Retinal pigment epithelial cell (primary cell): ENCODE measurements around the gene ANTKMT.

ENCODE experiments used
- DNase-seq: peaks from one replicate; pipeline ENCODE4 v3.0.0-alpha.2; 2010; ENCODE audit warnings: low read depth
- H3K4me3 ChIP-seq: 2 replicates; pipeline ENCODE4 v1.5.1; 2011; ENCODE audit warnings: mild to moderate bottlenecking, low read length, control low read depth, moderate library complexity
- TF ChIP-seq, protein P1 (sequence below): conservative IDR thresholded peaks from 2 replicates; pipeline ENCODE4 v1.5.1; 2011; ENCODE audit warnings: low read depth, low read length, control low read depth, inconsistent platforms

The ANTKMT gene

DNA sequence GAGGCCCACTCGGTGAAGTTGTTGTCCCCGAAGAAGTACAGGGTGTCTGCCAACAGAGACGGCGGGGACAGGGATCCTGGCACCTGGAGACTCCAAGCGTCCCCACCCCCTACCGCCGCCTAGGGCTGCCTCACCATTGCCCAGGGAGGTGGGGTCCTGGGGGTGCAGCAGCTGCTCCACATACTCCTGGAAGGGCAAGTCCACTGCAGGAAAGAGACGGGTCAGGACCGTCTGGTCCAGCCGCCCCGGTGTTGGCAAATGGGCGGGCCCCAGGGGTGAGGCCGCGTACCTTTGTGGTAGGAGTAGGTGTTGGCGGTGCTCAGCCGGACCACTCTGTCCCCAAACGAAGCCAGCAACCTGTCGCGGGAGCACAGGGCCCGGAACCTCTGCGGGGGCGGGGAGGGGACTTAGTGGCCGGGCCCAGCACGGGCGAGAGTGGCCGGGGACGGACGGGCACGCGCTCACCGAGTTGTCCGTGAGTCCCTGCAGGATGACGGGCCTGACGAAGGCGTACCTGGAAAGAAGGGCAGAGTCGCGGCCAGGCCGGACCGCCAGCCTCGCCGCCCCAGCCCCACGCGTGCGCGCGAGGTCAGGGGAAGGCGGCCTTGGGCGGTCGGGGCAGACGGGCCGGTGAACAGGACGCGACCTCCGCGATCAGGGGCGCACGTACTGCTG, 37.4 kb upstream of the ANTKMT start:
- H3K4me3 ChIP-seq, result peak overlapping the region; percentile 53
- TF ChIP-seq, protein P1, sequence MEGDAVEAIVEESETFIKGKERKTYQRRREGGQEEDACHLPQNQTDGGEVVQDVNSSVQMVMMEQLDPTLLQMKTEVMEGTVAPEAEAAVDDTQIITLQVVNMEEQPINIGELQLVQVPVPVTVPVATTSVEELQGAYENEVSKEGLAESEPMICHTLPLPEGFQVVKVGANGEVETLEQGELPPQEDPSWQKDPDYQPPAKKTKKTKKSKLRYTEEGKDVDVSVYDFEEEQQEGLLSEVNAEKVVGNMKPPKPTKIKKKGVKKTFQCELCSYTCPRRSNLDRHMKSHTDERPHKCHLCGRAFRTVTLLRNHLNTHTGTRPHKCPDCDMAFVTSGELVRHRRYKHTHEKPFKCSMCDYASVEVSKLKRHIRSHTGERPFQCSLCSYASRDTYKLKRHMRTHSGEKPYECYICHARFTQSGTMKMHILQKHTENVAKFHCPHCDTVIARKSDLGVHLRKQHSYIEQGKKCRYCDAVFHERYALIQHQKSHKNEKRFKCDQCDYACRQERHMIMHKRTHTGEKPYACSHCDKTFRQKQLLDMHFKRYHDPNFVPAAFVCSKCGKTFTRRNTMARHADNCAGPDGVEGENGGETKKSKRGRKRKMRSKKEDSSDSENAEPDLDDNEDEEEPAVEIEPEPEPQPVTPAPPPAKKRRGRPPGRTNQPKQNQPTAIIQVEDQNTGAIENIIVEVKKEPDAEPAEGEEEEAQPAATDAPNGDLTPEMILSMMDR, result no peak
- no peak for DNase-seq

DNA sequence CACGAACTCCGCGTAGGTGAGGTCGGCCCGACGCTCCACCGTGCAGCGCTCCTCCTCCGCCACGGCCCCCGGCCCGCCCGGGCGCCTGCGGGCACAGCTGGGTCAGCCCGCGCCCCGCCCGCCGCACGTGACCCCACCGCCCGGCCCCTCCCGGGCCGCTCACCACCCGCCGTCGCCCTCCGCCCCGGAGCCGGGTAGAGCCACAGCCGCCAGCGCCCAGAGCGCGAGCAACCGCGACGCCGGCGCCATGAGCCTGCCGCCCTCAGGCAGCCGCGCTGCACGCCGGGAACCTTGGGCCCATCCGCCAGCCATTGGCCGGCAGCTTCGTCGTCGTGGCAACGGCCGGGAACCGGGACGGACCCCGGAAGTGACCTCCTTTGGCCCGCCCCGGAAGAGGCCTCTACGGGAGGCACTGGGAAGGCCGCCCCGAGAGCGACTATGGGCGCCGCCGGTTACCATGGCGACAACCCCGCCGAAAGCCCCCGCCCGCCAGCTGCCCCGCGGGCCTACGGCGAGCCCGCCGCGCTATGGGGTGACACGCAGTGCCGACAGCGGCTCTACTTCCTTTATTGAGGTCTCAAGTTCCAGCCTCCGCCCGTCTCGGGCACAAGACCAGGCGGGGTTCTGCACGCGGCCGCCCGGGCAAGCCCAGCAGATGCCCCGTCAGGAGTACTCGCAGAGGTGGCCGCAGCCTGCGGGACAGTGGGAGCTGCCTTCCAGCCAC, 36.7 kb upstream of the ANTKMT start, which contains the start of gene JMJD8:
JMJD8 (minus strand) TSS at position 264 of the 724 bp plus-strand sequence; CDS start at position 249, 15 bp downstream.
- peak; percentile 69 for DNase-seq
- H3K4me3 ChIP-seq, result peak within 1 kb of the TSS; percentile 53
- TF ChIP-seq, protein P1, result no peak

DNA sequence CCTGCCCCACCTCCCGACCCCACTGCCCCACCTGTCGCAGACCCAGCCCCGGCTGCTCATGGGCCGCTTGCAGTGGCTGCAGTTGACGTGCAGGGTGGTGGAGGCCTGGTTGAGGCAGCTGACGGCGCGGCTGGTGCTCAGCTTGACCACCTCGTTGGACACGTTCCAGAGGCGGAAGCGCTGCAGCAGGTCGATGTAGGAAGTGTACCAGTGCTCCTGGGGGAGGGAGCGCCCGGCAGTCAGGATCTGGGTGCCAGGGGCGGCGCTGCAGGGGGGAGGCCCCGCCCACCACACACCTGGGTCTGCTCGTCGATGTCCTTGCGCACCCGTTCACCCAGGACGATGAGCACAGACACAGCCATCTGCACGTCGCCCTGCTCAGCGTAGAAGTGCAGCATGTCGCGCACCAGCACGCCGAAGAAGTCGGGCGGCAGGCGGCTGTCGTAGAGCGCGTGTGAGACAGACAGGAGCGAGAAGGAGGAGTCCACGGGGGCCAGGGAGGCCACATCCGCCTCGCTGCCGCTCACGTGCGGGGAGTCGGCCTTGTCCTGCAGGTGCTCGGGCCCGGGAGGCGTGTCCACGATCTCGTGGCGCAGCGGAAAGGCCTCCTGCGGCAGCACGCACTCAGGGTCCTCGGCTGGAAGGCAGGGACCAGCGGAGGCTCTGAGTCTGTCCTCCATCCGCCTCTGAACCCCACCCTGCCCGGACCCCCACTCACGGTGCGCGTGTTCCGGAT, 35.8 kb upstream of the ANTKMT start:
- no peak for DNase-seq
- no peak overlapping the region for H3K4me3 ChIP-seq
- TF ChIP-seq, protein P1, result no peak

DNA sequence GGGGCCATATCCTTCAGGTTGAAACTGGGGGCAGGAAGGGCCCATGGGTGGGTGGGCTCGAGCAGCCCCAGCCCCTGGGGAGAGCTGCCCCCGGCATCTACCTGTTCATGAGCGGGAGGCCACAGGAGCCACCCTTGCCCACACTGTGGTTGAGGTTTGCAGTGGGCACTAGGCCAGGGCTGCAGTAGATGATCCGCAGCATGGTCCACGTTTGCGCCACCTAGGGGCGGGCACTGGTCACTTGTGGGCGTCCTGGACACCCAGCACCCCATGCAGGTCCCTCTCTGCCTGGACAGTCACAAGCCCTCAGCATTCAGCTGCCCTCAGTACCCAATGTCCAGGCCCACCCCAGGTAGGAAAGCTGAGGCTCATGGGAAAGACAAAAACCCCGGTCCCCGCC, 35.0 kb upstream of the ANTKMT start:
- no peak overlapping the region for H3K4me3 ChIP-seq
- TF ChIP-seq, protein P1, result peak; percentile 61
- DNase-seq, result no peak

DNA sequence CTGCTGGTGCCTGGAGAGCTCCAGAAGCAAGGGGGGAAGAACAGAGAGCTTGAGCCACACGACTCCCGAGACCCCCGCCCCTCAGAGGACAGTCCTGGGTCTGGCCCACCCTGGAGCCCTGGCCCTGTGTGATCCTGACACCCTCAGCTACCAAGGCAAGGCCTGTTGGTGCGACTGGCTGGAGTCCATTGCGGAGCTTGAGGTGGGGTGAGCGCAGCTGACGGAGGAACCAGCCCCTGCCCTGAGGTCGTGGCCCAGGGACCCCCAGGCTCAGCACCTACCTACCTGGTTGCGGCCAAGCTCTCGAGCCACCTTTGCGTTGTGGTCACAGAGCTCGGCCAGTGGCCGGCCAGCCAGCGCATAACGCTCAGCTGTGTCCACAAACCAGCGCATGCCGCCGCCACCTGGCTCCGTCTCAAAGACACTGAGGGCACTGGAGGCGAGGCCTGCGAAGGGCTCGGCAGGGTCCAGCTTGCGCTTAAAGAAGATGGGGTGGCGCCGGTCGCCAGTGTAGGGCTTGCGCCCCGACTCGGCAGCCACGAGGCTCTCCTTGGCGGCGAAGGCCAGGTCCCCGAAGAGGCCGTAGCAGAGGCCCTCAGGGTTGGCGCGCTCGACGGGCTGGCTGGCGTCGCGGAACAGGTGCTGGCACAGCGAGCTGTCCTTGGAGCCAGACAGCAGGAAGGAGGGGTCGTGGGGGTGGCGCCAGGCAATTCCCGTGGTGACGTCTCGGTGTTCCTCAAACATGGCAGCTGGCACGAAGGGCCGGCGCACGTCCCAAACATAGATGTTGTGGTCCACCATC, 34.3 kb upstream of the ANTKMT start:
- DNase-seq, result no peak
- TF ChIP-seq, protein P1, result no peak

DNA sequence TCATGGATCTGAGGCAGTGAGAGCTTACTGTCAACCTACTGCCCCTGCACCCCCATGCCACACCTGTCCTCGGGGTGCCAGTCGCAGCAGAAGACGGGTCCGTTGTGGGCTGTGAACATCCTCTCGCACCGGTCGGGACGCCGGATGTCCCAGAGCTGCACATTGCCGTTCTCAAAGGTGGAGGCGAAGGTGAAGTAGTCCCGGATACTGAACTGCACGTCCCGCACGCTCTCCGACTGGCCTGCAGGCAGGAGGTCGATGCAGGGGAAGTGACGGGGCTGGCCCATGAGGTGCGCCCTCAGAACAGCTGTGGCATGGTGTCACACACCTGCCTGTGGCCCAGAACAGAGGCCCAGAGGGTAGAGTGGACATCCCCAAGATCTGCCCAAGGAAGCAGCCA, 33.4 kb upstream of the ANTKMT start:
- TF ChIP-seq, protein P1, result no peak
- H3K4me3 ChIP-seq, result no peak overlapping the region
- DNase-seq, result no peak

More for the DNA sequence above, 34.3 kb upstream of the ANTKMT start:
- H3K4me3 ChIP-seq, result no peak overlapping the region
